Activated CD8-positive, alpha-beta T cell treated with anti-CD3 and anti-CD28 coated beads, Interleukin-2, amount 10 ng/mL, durations not matched to agents 7 days and 5 days (primary cell): ENCODE results near the gene MMP11. TPM values are rescaled to one million over a fixed set of nuclear protein-coding genes. Genes with fewer than 3 reads are reported as not detected.

Experiments
- total RNA-seq, 2 experiments: library from RNA; stranded (reverse); gene quantifications; one replicate each; pipeline ENCODE4 v1.2.3, GENCODE V29; 2021

MMP11 gene
- total RNA-seq, 2 experiments from 2014 or later, result 0.42 to 0.55 TPM

Other genes with a start within 250 kb of the MMP11 start
- not detected for gene IGLL1, start 192.6 kb upstream of the MMP11 start, total RNA-seq
- under 1 TPM; 0.21 to 0.29 TPM for gene DRICH1, start 140.5 kb upstream of the MMP11 start, total RNA-seq
- gene RGL4, start 81.8 kb upstream of the MMP11 start, total RNA-seq, result 10 to 100 TPM; 34.0 to 38.5 TPM
- gene ZNF70, start 21.7 kb upstream of the MMP11 start, total RNA-seq, result 1 to 10 TPM; 2.1 to 2.2 TPM
- not detected for gene VPREB3, start 18.4 kb upstream of the MMP11 start, total RNA-seq
- 1 to 10 TPM in 1 of 2 experiments, under 1 TPM in 1; 0.81 to 1.4 TPM for gene C22orf15, start 9.9 kb upstream of the MMP11 start, total RNA-seq
- gene CHCHD10, start 4.9 kb upstream of the MMP11 start, total RNA-seq, result 100 to 1,000 TPM; 134 to 140 TPM
- 100 to 1,000 TPM; 112 to 113 TPM for gene SMARCB1, start 14.1 kb downstream of the MMP11 start, total RNA-seq
- 1 to 10 TPM; 8.1 to 10.0 TPM for gene DERL3, start 66.2 kb downstream of the MMP11 start, total RNA-seq
- 1 to 10 TPM; 6.7 to 7.9 TPM for gene SLC2A11, start 85.0 kb downstream of the MMP11 start, total RNA-seq
- gene MIF, start 121.5 kb downstream of the MMP11 start, total RNA-seq, result 1,000 to 10,000 TPM; 1,002 to 1,009 TPM
- not detected for gene GSTT2B, start 188.3 kb downstream of the MMP11 start, total RNA-seq
- gene DDTL, start 194.0 kb downstream of the MMP11 start, total RNA-seq, result not detected
- gene DDT, start 201.6 kb downstream of the MMP11 start, total RNA-seq, result 100 to 1,000 TPM; 128 to 136 TPM
- gene GSTT2, start 207.3 kb downstream of the MMP11 start, total RNA-seq, result not detected
- gene GSTT4, start 232.6 kb downstream of the MMP11 start, total RNA-seq, result not detected
- gene CABIN1, start 238.5 kb downstream of the MMP11 start, total RNA-seq, result 100 to 1,000 TPM; 147 to 159 TPM